ENCODE results near the gene PSRC1. TPM values are rescaled to one million over a fixed set of nuclear protein-coding genes. Genes with fewer than 3 reads are reported as not detected.

The PSRC1 gene
- polyA plus RNA-seq, 1 of the 3 experiments (the other 2 are of a cell fraction): 19.4 TPM

- no peak for TF ChIP-seq TCF12 (IDR thresholded peaks at IDR 0.05)
- TF ChIP-seq MEF2A (IDR thresholded peaks at IDR 0.05; ENCODE audit: borderline replicate concordance, low read depth): no peak
- TF ChIP-seq MAX (IDR thresholded peaks at IDR 0.05; ENCODE audit: low read depth): no peak
- no peak for TF ChIP-seq TAF1 (IDR thresholded peaks at IDR 0.05; ENCODE audit: borderline replicate concordance, low read depth, low read length)
- TF ChIP-seq CHD2 (IDR thresholded peaks at IDR 0.05; ENCODE audit: low read length, partially characterized antibody): no peak
Measured at GRCh38 chr1:109239047-109239408, 43.9 kb downstream of the PSRC1 start (continued).

- H3K9me3 ChIP-seq: no peaks in the 10 kb centered on the region
- H3K9me2 ChIP-seq: no peaks in the 10 kb centered on the region
- no peaks in the 10 kb centered on the region for H4K20me1 ChIP-seq (ENCODE audit: insufficient read depth)
- H3K9ac ChIP-seq: no peak overlapping the region
- DNase-seq: no peak
- H3K79me2 ChIP-seq (ENCODE audit: insufficient read depth): no peaks in the 10 kb centered on the region
- ChIA-PET CTCF (interaction anchor here (0.6 to 4.3 kb wide), 8 partner anchors 12 to 160 kb away, joined by 3 to 33 read pairs (median 8); partner anchors contain the start of gene SORT1), POLR2A (interaction anchor here (2.8 kb wide), 1 partner anchor 11 kb away, joined by 20 read pairs; the partner anchor contains the start of gene CELSR2)
- 93% methylated on average over 2 of the region's 2 CpGs for WGBS (ENCODE audit: low lambda C conversion rate)
- H3K27ac ChIP-seq (ENCODE audit: low read depth in 2 of 2, low read length in 1 of 2): no peak overlapping the region
- H3K4me1 ChIP-seq (ENCODE audit: control insufficient read depth in 1 of 2, insufficient read depth in 2 of 2, low read depth in 1 of 2, low read length in 1 of 2): peaks cover 11 to 14% of the 10 kb centered on the region in 2 experiments; a peak in 2 of 4 replicates
- TF ChIP-seq SIN3A (IDR thresholded peaks at IDR 0.05; ENCODE audit: borderline replicate concordance, low read depth, low read length) (no peak), FOSL2 (IDR thresholded peaks at IDR 0.05; ENCODE audit: borderline replicate concordance, low read depth) (no peak), GABPA (IDR thresholded peaks at IDR 0.05; ENCODE audit: low read depth) (no peak), RXRA (IDR thresholded peaks at IDR 0.05; ENCODE audit: borderline replicate concordance, low read depth) (no peak), IRF3 (IDR thresholded peaks at IDR 0.05; ENCODE audit: low read depth, low read length) (no peak), ELF1 (IDR thresholded peaks at IDR 0.05) (no peak), EP300 (IDR thresholded peaks at IDR 0.05; ENCODE audit: borderline replicate concordance in 1 of 2, low read depth in 1 of 2, low read length in 1 of 2) (no peak), USF1 (IDR thresholded peaks at IDR 0.05; ENCODE audit: borderline replicate concordance, low read depth) (no peak), YY1 (IDR thresholded peaks at IDR 0.05; ENCODE audit: low read depth) (no peak), TEAD4 (IDR thresholded peaks at IDR 0.05; ENCODE audit: borderline replicate concordance, insufficient read depth) (no peak), RCOR1 (IDR thresholded peaks at IDR 0.05; ENCODE audit: low read length) (no peak), USF2 (IDR thresholded peaks at IDR 0.05; ENCODE audit: borderline replicate concordance, low read depth, low read length) (no peak), CTCF (IDR thresholded peaks at IDR 0.05) (no peak), RFX5 (IDR thresholded peaks at IDR 0.05; ENCODE audit: low read length) (no peak), TAF1 (IDR thresholded peaks at IDR 0.05; ENCODE audit: borderline replicate concordance, low read depth, low read length) (no peak)
- peaks cover 8% of the 10 kb centered on the region for H3F3A ChIP-seq (replicated peaks; ENCODE audit: insufficient read depth)
- H3K36me3 ChIP-seq (replicated peaks in 1 of 2; ENCODE audit: control insufficient read depth in 1 of 2, insufficient read depth in 2 of 2, low read length in 1 of 2): peaks cover 31 to 51% of the 10 kb centered on the region in 2 experiments
- no peaks in the 10 kb centered on the region for H3K27me3 ChIP-seq (ENCODE audit: insufficient read depth)
- no peak overlapping the region for H2AFZ ChIP-seq (ENCODE audit: low read depth)
- no peak overlapping the region for H3K4me2 ChIP-seq
- H3K4me3 ChIP-seq (ENCODE audit: low read depth in 2 of 2, low read length in 1 of 2): no peak overlapping the region
Measured at GRCh38 chr1:109238382-109238781, 44.6 kb downstream of the PSRC1 start.

Data from SK-N-SH (cell line).